Ovary (tissue), 3 donors: Measurements from ENCODE around the gene FAT2.

Experiments
- CTCF ChIP-seq, 3 donors: fragments of 450-650 bp in 2 of 3; fragments of 200-600 bp in 1 of 3; IDR thresholded peaks; one replicate each; pipeline versions ENCODE4 v1.5.1 to v1.8.0; 2016 to 2022; ENCODE audit warnings: antibody characterized with exemption in 3 of 3, mild to moderate bottlenecking in 1 of 3
- POLR2A ChIP-seq: fragments of 450-650 bp; IDR thresholded peaks from one replicate; pipeline ENCODE4 v1.6.1; 2017; ENCODE audit warnings: antibody characterized with exemption, mild to moderate bottlenecking, moderate library complexity
- donor health status: DM: no; HTN: no; CAD: no.

- TF ChIP-seq CTCF (IDR thresholded peaks at IDR 0.05), result no peak
- no peak for TF ChIP-seq POLR2A
These were observed 34.2 kb upstream of the FAT2 start for GRCh38 chr5:151625285-151625684.
